HG03025 (cell line): ENCODE data around the gene ZFYVE28.

Source experiments
- ATAC-seq: cut with Tn5 transposase; IDR thresholded peaks from one replicate; pipeline ENCODE4 v1.9.1; 2021; ENCODE audit warnings: mild to moderate bottlenecking, moderate library complexity; ENCODE audit not compliant: unreplicated experiment, low FRiP score

Gene ZFYVE28

GRCh38 chr4:2446656-2447564 lies 28.5 kb upstream of the ZFYVE28 start:
- ATAC-seq = no peak

GRCh38 chr4:2445571-2445970 lies 27.1 kb upstream of the ZFYVE28 start:
- no peak for ATAC-seq

- ATAC-seq = no peak
Observed at GRCh38 chr4:2445130-2445529, 26.7 kb upstream of the ZFYVE28 start.

GRCh38 chr4:2443956-2444740 lies 25.7 kb upstream of the ZFYVE28 start:
- no peak for ATAC-seq

- ATAC-seq = no peak
Observed at GRCh38 chr4:2443061-2443730, 24.8 kb upstream of the ZFYVE28 start.

GRCh38 chr4:2442175-2442993 lies 23.9 kb upstream of the ZFYVE28 start:
- ATAC-seq = no peak

- peak; percentile 72 for ATAC-seq
Observed at GRCh38 chr4:2441393-2442174, 23.1 kb upstream of the ZFYVE28 start.

GRCh38 chr4:2438822-2439718 lies 20.6 kb upstream of the ZFYVE28 start:
- ATAC-seq = no peak

GRCh38 chr4:2437475-2438215 lies 19.2 kb upstream of the ZFYVE28 start:
- no peak for ATAC-seq

GRCh38 chr4:2436761-2437474 lies 18.5 kb upstream of the ZFYVE28 start:
- no peak for ATAC-seq

- ATAC-seq = no peak
Observed at GRCh38 chr4:2436301-2436700, 17.9 kb upstream of the ZFYVE28 start.

- no peak for ATAC-seq
Observed at GRCh38 chr4:2434420-2434819, 16.0 kb upstream of the ZFYVE28 start.

GRCh38 chr4:2433609-2434350 lies 15.3 kb upstream of the ZFYVE28 start:
- ATAC-seq = no peak

GRCh38 chr4:2432991-2433530 lies 14.6 kb upstream of the ZFYVE28 start:
- no peak for ATAC-seq

- no peak for ATAC-seq
Observed at GRCh38 chr4:2432004-2432403, 13.6 kb upstream of the ZFYVE28 start.
